Ovary (tissue), 9 donors: ENCODE data around the gene CGNL1. TPM values are rescaled to one million over a fixed set of nuclear protein-coding genes. Genes with fewer than 3 reads are reported as not detected.

Source experiments
- DNase-seq, 5 donors: peaks; one replicate each; pipeline ENCODE4 v3.0.0-alpha.2; 2019 to 2020
- H3K27ac ChIP-seq, 2 donors: fragments of 200-600 bp; one replicate each; pipeline versions ENCODE4 v1.5.1 to v1.8.0; 2019 to 2022
- H3K27me3 ChIP-seq: fragments of 200-600 bp; one replicate; pipeline ENCODE4 v1.8.0; 2022
- H3K36me3 ChIP-seq: fragments of 200-600 bp; sonication (generic); one replicate; pipeline ENCODE4 v1.5.1; 2019
- H3K4me1 ChIP-seq: one replicate; pipeline ENCODE4 v1.8.1; 2013; ENCODE audit warnings: mild to moderate bottlenecking, moderate library complexity; ENCODE audit not compliant: insufficient read depth
- H3K4me3 ChIP-seq: fragments of 200-600 bp; sonication (generic); one replicate; pipeline ENCODE4 v1.5.1; 2017
- H3K9me3 ChIP-seq, 2 donors: fragments of 200-600 bp in 1 of 2; sonication (generic) in 1 of 2; one replicate each; pipeline versions ENCODE4 v1.5.1 to v1.8.1; 2013 to 2019; ENCODE audit warnings: mild to moderate bottlenecking in 1 of 2, moderate library complexity in 1 of 2
- EP300 ChIP-seq: sonication (generic); formaldehyde crosslinking; IDR thresholded peaks from one replicate; pipeline ENCODE4 v1.6.1; 2017; ENCODE audit warnings: antibody characterized with exemption
- POLR2A ChIP-seq: fragments of 450-650 bp; IDR thresholded peaks from one replicate; pipeline ENCODE4 v1.6.1; 2017; ENCODE audit warnings: antibody characterized with exemption, mild to moderate bottlenecking, moderate library complexity
- WGBS, 3 donors: extraction: QIAGEN DNeasy Blood & Tissue Kit in 1 of 3; methylation state at CpG; one replicate each; pipeline versions ENCODE4 v1.1.5 to v1.1.7; 2013 to 2017; 5-methylcytosine and 5-hydroxymethylcytosine counted together
- intact Hi-C, 4 donors: fragments of 100-400 bp; cut with DNase I; formaldehyde crosslinking; loops; one replicate each; pipeline versions ENCODE4 v1.11.0 to v1.15.1; 2022 to 2023
- polyA plus RNA-seq, 2 donors: library from polyadenylated mRNA; stranded (reverse); fragments of 200-250 nt in 1 of 2; fragments of 350-450 nt in 1 of 2; fragmentation: Illumina TruSeq in 1 of 2; extraction: RNeasy Lipid Tissue Mini Kit (QIAGEN cat#74804) in 1 of 2; gene quantifications; one replicate each; pipeline ENCODE4 v1.2.3, GENCODE V29; 2013 to 2014
- total RNA-seq, 7 donors: library from RNA; depleted of rRNA in 2 of 7; stranded (reverse); fragments of >200 nt in 2 of 7; fragmentation: NEBNext Ultra II Directional in 3 of 7; extraction: Animal tissue kit (Norgen Biotek cat#: 25700) in 3 of 7; gene quantifications; one replicate each; pipeline versions ENCODE4 v1.1.0 to v1.2.4, GENCODE V29; 2016 to 2023
- TF ChIP-seq, protein P1 (sequence below), 3 donors: fragments of 450-650 bp in 2 of 3; fragments of 200-600 bp in 1 of 3; IDR thresholded peaks; one replicate each; pipeline versions ENCODE4 v1.5.1 to v1.8.0; 2016 to 2022; ENCODE audit warnings: antibody characterized with exemption in 3 of 3, mild to moderate bottlenecking in 1 of 3
- donor health status: DM: no; HTN: no; CAD: no; lungs with moderate emphysema.
- donor health status: DM: no; HTN: no; CAD: no.
- donor health status: Bipolar disorder and iron deficiency.
- donor health status: DM: yes; HTN: yes; CAD: no.
- donor health status: DM: no; HTN: no; CAD: no.
- donor health status: DM: yes; HTN: yes; CAD: no.

CGNL1 gene
- total and polyA plus RNA-seq, 9 donors = 7.8 to 26.1 (median 13.6) TPM

DNA sequence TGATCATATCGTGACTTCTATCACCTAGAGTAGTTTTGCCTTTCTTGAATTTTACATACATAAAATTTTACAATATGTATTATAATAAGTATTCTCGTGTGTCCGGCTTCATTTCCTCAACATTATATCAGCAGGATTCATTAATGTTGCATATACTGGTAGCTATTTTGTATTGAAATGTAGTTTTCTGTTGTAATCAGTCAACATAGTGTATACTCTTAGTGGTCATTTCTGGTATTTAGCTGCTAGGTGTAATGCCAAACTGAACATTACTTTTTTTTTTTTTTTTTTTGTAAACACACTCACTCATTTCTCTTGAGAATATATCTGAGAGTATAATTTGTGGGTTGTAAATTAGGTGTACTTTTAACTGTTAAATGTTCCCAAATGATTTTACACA lies 70.1 kb downstream of the CGNL1 start:
- Histone ChIP-seq H3K36me3 (no peaks in the 10 kb centered on the region), H3K4me3 (no peak overlapping the region), H3K27me3 (no peaks in the 10 kb centered on the region), H3K27ac (no peak overlapping the region), H3K4me1 (no peaks in the 10 kb centered on the region), H3K9me3 (no peaks in the 10 kb centered on the region)
- TF ChIP-seq EP300 (no peak), POLR2A (no peak)
- TF ChIP-seq, protein P1, sequence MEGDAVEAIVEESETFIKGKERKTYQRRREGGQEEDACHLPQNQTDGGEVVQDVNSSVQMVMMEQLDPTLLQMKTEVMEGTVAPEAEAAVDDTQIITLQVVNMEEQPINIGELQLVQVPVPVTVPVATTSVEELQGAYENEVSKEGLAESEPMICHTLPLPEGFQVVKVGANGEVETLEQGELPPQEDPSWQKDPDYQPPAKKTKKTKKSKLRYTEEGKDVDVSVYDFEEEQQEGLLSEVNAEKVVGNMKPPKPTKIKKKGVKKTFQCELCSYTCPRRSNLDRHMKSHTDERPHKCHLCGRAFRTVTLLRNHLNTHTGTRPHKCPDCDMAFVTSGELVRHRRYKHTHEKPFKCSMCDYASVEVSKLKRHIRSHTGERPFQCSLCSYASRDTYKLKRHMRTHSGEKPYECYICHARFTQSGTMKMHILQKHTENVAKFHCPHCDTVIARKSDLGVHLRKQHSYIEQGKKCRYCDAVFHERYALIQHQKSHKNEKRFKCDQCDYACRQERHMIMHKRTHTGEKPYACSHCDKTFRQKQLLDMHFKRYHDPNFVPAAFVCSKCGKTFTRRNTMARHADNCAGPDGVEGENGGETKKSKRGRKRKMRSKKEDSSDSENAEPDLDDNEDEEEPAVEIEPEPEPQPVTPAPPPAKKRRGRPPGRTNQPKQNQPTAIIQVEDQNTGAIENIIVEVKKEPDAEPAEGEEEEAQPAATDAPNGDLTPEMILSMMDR (IDR thresholded peaks at IDR 0.05) = no peak
- intact Hi-C loops = no loop called here
- WGBS, 3 donors = 94 to 95% (median 94%) methylated on average over 3 of the region's 3 CpGs
- no peak for DNase-seq

DNA sequence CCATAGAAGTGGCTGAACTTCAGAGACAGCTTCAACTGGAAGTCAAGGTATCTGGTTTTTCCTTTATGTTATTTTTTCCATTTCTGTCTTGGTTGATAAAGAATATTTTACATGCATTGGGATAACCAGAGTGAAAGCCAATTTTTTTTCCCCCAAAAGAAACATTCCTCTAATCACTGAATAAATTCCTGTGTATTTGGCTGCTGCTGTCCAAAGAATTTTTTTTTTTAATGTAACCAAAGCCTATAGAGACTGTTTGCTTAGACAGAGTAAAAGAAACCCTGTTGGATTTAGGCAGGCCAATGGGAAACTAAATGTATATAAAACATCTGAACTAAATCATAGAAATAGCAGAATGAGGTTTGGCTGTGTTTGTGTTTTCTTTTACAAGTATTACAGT lies 75.2 kb downstream of the CGNL1 start:
- intact Hi-C loops = no loop called here
- H3K27me3 ChIP-seq = no peaks in the 10 kb centered on the region

DNA sequence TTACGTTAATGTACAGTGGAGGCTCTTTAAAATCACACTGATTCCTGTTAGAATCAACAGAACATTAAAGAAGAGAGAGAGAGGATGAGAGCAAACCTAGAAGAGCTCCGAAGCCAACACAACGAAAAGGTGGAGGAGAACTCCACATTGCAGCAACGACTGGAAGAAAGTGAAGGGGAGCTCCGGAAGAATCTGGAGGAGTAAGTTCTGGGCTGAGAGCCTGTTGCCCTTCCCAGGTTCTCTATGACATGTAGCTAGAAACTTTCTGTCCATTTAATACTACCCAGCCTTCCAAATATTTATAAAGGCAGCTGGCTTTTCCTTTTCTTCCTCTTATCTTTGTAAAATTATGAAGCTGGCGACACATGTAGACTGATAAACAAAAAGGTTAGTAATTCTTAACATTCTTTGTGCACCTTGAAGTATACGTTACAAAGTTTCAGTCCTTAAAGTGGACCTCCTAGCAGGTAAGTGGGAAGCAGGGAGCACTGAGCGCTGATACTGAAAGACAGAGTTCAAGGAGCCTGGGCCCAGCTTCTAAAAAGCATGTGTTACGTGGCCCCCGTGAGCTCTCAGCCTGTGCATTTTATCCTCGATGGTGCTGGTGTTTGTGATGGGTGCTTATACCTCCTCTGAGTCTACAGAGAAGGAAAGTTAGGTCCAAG lies 75.9 kb downstream of the CGNL1 start:
- H3K4me3 ChIP-seq = no peak overlapping the region
- no peak for DNase-seq
- H3K27ac ChIP-seq = no peak overlapping the region
- no peaks in the 10 kb centered on the region for H3K4me1 ChIP-seq
- H3K27me3 ChIP-seq = no peaks in the 10 kb centered on the region
- intact Hi-C loops = no loop called here
- no peaks in the 10 kb centered on the region for H3K9me3 ChIP-seq
- 57 to 59% (median 57%) methylated on average over 11 of the region's 11 CpGs for WGBS, 3 donors
- TF ChIP-seq POLR2A (no peak), EP300 (no peak)
- TF ChIP-seq, protein P1 (IDR thresholded peaks at IDR 0.05) = no peak
- H3K36me3 ChIP-seq = no peaks in the 10 kb centered on the region

More for the DNA sequence above, 75.2 kb downstream of the CGNL1 start:
- no peak overlapping the region for H3K4me3 ChIP-seq
- no peak for DNase-seq
- no peaks in the 10 kb centered on the region for H3K4me1 ChIP-seq
- TF ChIP-seq, protein P1 (IDR thresholded peaks at IDR 0.05) = no peak
- TF ChIP-seq POLR2A (no peak), EP300 (no peak)
- no peaks in the 10 kb centered on the region for H3K36me3 ChIP-seq
- no peaks in the 10 kb centered on the region for H3K9me3 ChIP-seq
- no peak overlapping the region for H3K27ac ChIP-seq

DNA sequence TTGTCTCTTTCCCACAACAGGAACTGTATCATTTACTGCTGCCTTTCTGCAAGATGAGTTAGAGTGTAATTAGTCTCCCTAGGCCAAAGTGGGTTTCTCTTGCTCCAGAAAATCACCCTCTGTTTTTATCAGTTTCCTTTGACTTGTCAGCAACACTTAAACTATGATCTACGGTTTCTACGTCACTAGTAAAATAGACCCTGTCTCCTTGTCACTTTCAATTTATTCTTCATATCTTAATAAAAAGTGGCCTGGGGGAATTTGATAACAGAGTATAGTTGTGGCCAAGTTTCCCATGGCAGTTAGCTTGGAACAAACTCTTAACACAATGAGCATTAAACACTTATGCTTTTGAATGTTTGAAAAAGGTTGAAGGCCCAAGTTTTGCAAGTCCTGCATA lies 79.6 kb downstream of the CGNL1 start:
- Histone ChIP-seq H3K27ac (no peak overlapping the region), H3K27me3 (no peaks in the 10 kb centered on the region), H3K4me3 (no peak overlapping the region), H3K9me3 (no peaks in the 10 kb centered on the region), H3K4me1 (no peaks in the 10 kb centered on the region), H3K36me3 (no peaks in the 10 kb centered on the region)
- DNase-seq = no peak
- intact Hi-C loops = no loop called here
- 87 to 93% (median 89%) methylated on average over 2 of the region's 2 CpGs for WGBS, 3 donors
- TF ChIP-seq, protein P1 (IDR thresholded peaks at IDR 0.05) = no peak
- no peak for TF ChIP-seq EP300
- TF ChIP-seq POLR2A = no peak
